ENCODE measurements around the gene C14orf132.

The C14orf132 gene

GRCh38 chr14:96062506-96062905 lies 23.3 kb downstream of the C14orf132 start:
- TF ChIP-seq CTCF (IDR thresholded peaks at IDR 0.05; ENCODE audit: low read depth, low read length) = no peak
- no peak for DNase-seq (ENCODE audit: extremely low read depth, low read depth)

- no peak for DNase-seq (ENCODE audit: extremely low read depth, low read depth)
- TF ChIP-seq CTCF (IDR thresholded peaks at IDR 0.05; ENCODE audit: low read depth, low read length) = no peak
These were observed 25.7 kb downstream of the C14orf132 start for GRCh38 chr14:96064866-96065265.

GRCh38 chr14:96065661-96066459 lies 26.7 kb downstream of the C14orf132 start:
- DNase-seq (ENCODE audit: extremely low read depth, low read depth) = no peak

GRCh38 chr14:96066976-96067375 lies 27.8 kb downstream of the C14orf132 start:
- no peak for DNase-seq (ENCODE audit: extremely low read depth, low read depth)
- no peak for TF ChIP-seq CTCF (IDR thresholded peaks at IDR 0.05; ENCODE audit: low read depth, low read length)

More at GRCh38 chr14:96065661-96066459, 26.7 kb downstream of the C14orf132 start:
- no peak for TF ChIP-seq CTCF (IDR thresholded peaks at IDR 0.05; ENCODE audit: low read depth, low read length)

- no peak for TF ChIP-seq CTCF (IDR thresholded peaks at IDR 0.05; ENCODE audit: low read depth, low read length)
- DNase-seq (ENCODE audit: extremely low read depth, low read depth) = no peak
These were observed 29.1 kb downstream of the C14orf132 start for GRCh38 chr14:96067985-96068930.

- DNase-seq (ENCODE audit: extremely low read depth, low read depth) = no peak
- TF ChIP-seq CTCF (IDR thresholded peaks at IDR 0.05; ENCODE audit: low read depth, low read length) = no peak
These were observed 30.3 kb downstream of the C14orf132 start for GRCh38 chr14:96069421-96069820.

GRCh38 chr14:96071561-96071960 lies 32.4 kb downstream of the C14orf132 start:
- no peak for TF ChIP-seq CTCF (IDR thresholded peaks at IDR 0.05; ENCODE audit: low read depth, low read length)

More at GRCh38 chr14:96071561-96071960, 32.4 kb downstream of the C14orf132 start:
- DNase-seq (ENCODE audit: extremely low read depth, low read depth) = no peak
